K562 (cell line): ENCODE measurements around the gene TERB1. TPM values are rescaled to one million over a fixed set of nuclear protein-coding genes. Genes with fewer than 3 reads are reported as not detected.

Experiments
- ATAC-seq: fragments of 200-7000 bp; cut with Tn5 transposase; 3 replicates; pipeline ENCODE4 v1.9.1; 2020; ENCODE audit warnings: moderate library complexity
- BruUV-seq: library from RNA; stranded (reverse); fragments of 400-500 nt; replicated peaks from 2 replicates; lab custom pipeline; 2021; lab: Mats Ljungman, UMichigan
- CTCF ChIA-PET: fragments of 300-600 bp; formaldehyde crosslinking; extraction: SDS; loops from one replicate; lab custom pipeline; 2021; ENCODE audit warnings: low intra/inter-chr PET ratio; lab: Yijun Ruan, JAX
- POLR2A ChIA-PET: fragments of 300-600, 350-650 bp; sonication (Branson Sonifier 250); formaldehyde crosslinking; extraction: SDS; loops from one replicate; lab custom pipeline; 2021; ENCODE audit warnings: antibody characterized with exemption, inconsistent platforms; lab: Yijun Ruan, JAX
- DNase-seq, 4 experiments: peaks; one replicate each; pipeline versions ENCODE4 v3.0.0 to v3.0.0-alpha.2; 2011 to 2018; ENCODE audit warnings: low spot score in 3 of 4, mixed read lengths in 3 of 4; ENCODE audit errors: extremely low read depth in 1 of 4
- FAIRE-seq: peaks from 2 replicates; lab custom pipeline; 2011; peaks lifted over from hg19 to GRCh38; lab: Jason Lieb, UNC
- H2AFZ ChIP-seq: 2 replicates; pipeline ENCODE4 v1.6.0; 2011; ENCODE audit warnings: low read depth, low read length, control low read depth, inconsistent platforms
- H3K27ac ChIP-seq: fragments of 200-600 bp; 3 replicates; pipeline ENCODE4 v1.8.0; 2011; ENCODE audit warnings: low read depth, mild to moderate bottlenecking, control low read depth, inconsistent platforms, low read length, moderate library complexity, mixed read lengths; ENCODE audit errors: extremely low read depth
- H3K27me3 ChIP-seq, 2 experiments: fragments of 300-600 bp in 1 of 2; 2 replicates in 1 of 2; 3 replicates in 1 of 2; pipeline versions ENCODE4 v1.6.0 to v1.8.0; 2011; ENCODE audit warnings: inconsistent platforms in 2 of 2, low read length in 2 of 2, mild to moderate bottlenecking in 1 of 2, mixed read lengths in 1 of 2, moderate library complexity in 1 of 2; ENCODE audit not compliant: control insufficient read depth in 2 of 2, insufficient read depth in 2 of 2
- H3K36me3 ChIP-seq: fragments of 300-600 bp; 3 replicates; pipeline ENCODE4 v1.8.0; 2011; ENCODE audit warnings: mild to moderate bottlenecking, low read length, inconsistent platforms; ENCODE audit not compliant: control insufficient read depth, insufficient read depth
- H3K4me1 ChIP-seq, 2 experiments: fragments of 200-600 bp in 1 of 2; replicated peaks in 1 of 2; 2 replicates in 1 of 2; 3 replicates in 1 of 2; pipeline versions ENCODE4 v1.5.1 to v1.8.0; 2011; ENCODE audit warnings: inconsistent platforms in 2 of 2, low read length in 2 of 2, mild to moderate bottlenecking in 1 of 2, mixed read lengths in 1 of 2, moderate library complexity in 1 of 2; ENCODE audit not compliant: control insufficient read depth in 2 of 2, insufficient read depth in 2 of 2
- H3K4me2 ChIP-seq: 2 replicates; pipeline ENCODE4 v1.6.1; 2011; ENCODE audit warnings: low read length, control low read depth, inconsistent platforms, mixed read lengths; ENCODE audit not compliant: insufficient read depth
- H3K4me3 ChIP-seq: fragments of 200-600 bp; sonication (generic), shearing (Covaris generic); 2 replicates; pipeline ENCODE4 v1.5.1; 2016; ENCODE audit warnings: control low read depth, inconsistent platforms
- H3K79me2 ChIP-seq: fragments of 200-600 bp; 3 replicates; pipeline ENCODE4 v1.8.0; 2011; ENCODE audit warnings: low read length, inconsistent platforms; ENCODE audit not compliant: control insufficient read depth, insufficient read depth
- H3K9ac ChIP-seq, 2 experiments: 2 replicates each; pipeline versions ENCODE4 v1.6.0 to v1.6.1; 2011; ENCODE audit warnings: low read depth in 2 of 2, low read length in 2 of 2, control low read depth in 1 of 2, inconsistent platforms in 1 of 2, mild to moderate bottlenecking in 1 of 2, mixed read lengths in 1 of 2; ENCODE audit not compliant: insufficient read depth in 1 of 2
- H3K9me1 ChIP-seq: one replicate; pipeline ENCODE4 v1.6.0; 2011; ENCODE audit warnings: inconsistent platforms, mild to moderate bottlenecking, low read length, moderate library complexity; ENCODE audit not compliant: control insufficient read depth, insufficient read depth
- H3K9me3 ChIP-seq: replicated peaks from 2 replicates; pipeline ENCODE4 v1.5.1; 2011; ENCODE audit warnings: low read depth, low read length, inconsistent platforms; ENCODE audit not compliant: control insufficient read depth, insufficient read depth
- H4K20me1 ChIP-seq: replicated peaks from 2 replicates; pipeline ENCODE4 v1.6.1; 2011; ENCODE audit warnings: low read length, inconsistent platforms, mixed read lengths; ENCODE audit not compliant: control insufficient read depth, insufficient read depth
- CBX5 ChIP-seq: IDR thresholded peaks from 2 replicates; pipeline ENCODE4 v1.6.1; 2014; ENCODE audit warnings: low read depth, borderline replicate concordance
- DACH1 ChIP-seq: fragments of 450-650 bp; IDR thresholded peaks from 2 replicates; pipeline ENCODE4 v1.6.1; 2018; ENCODE audit not compliant: partially characterized antibody
- PURB ChIP-seq: sonication (generic); formaldehyde crosslinking; IDR thresholded peaks from 2 replicates; pipeline ENCODE4 v1.9.0; 2021; ENCODE audit warnings: low read depth, mild to moderate bottlenecking, missing genetic modification reagents
- SMARCA4 ChIP-seq: fragments of 450-650 bp; IDR thresholded peaks from 2 replicates; pipeline ENCODE4 v1.6.1; 2016
- SRSF1 ChIP-seq: fragments of 200-400 bp; formaldehyde crosslinking; IDR thresholded peaks from 2 replicates; pipeline ENCODE4 v1.6.1; 2017; ENCODE audit warnings: mild to moderate bottlenecking, low read depth, low read length, moderate library complexity
- SRSF3 ChIP-seq: fragments of 200-400 bp; formaldehyde crosslinking; IDR thresholded peaks from 2 replicates; pipeline ENCODE4 v1.6.1; 2016; ENCODE audit warnings: mild to moderate bottlenecking, low read length, moderate library complexity; ENCODE audit not compliant: insufficient read depth
- ZFPM2 ChIP-seq: fragments of 250-450 bp; sonication (Bioruptor Pico); IDR thresholded peaks from 2 replicates; pipeline ENCODE4 v1.5.1; 2022; ENCODE audit warnings: mild to moderate bottlenecking
- ZKSCAN3 ChIP-seq: fragments of 250-450 bp; sonication (Bioruptor Pico); IDR thresholded peaks from 2 replicates; pipeline ENCODE4 v1.4.0; 2020
- ZNF507 ChIP-seq: conservative IDR thresholded peaks from 2 replicates; pipeline ENCODE4 v1.6.1; 2017; ENCODE audit warnings: missing genetic modification characterization, missing compliant biosample characterization
- ZNF766 ChIP-seq: fragments of 200-800 bp; sonication (Bioruptor generic); conservative IDR thresholded peaks from 2 replicates; pipeline ENCODE4 v1.6.1; 2016; ENCODE audit warnings: missing genetic modification characterization, missing compliant biosample characterization
- in situ Hi-C: fragments of 300-500 bp; cut with MboI; formaldehyde crosslinking; loops from 4 replicates; pipeline ENCODE4 v1.15.0; 2018; ENCODE audit warnings: inconsistent platforms, mixed read lengths
- intact Hi-C: fragments of 100-400 bp; cut with micrococcal nuclease; formaldehyde crosslinking; loops from 2 replicates; pipeline ENCODE4 v1.14.2; 2022
- polyA plus RNA-seq, 8 experiments: library from polyadenylated mRNA; depleted of rRNA in 4 of 8; stranded (reverse) in 5 of 8; unstranded in 3 of 8; fragments of >200 nt; fragmentation: Nextera tagmentation in 2 of 8; fragmentation: Illumina TruSeq in 1 of 8; extraction: Ambion mirVana in 2 of 8; extraction: Trizol in 1 of 8; gene quantifications; 2 replicates each; pipeline versions ENCODE4 v1.2.1 to v1.2.3, GENCODE V29; 2011 to 2014; ENCODE audit warnings: inconsistent platforms in 1 of 8, missing spikeins in 1 of 8
- total RNA-seq, 7 experiments: library from RNA; depleted of rRNA in 6 of 7; stranded (reverse); fragments of >200 nt in 6 of 7; fragmentation: Illumina TruSeq in 2 of 7; extraction: Trizol in 2 of 7; gene quantifications; 2 replicates each; pipeline versions ENCODE4 v1.2.1 to v1.2.3, GENCODE V29; 2011 to 2021; ENCODE audit warnings: low replicate concordance in 1 of 7
- TF ChIP-seq, protein P1 (sequence below), 3 experiments: fragments of 200-800 bp in 1 of 3; fragments of 250-450 bp in 1 of 3; fragments of 450-650 bp in 1 of 3; sonication (Bioruptor Pico) in 1 of 3; sonication (Bioruptor generic) in 1 of 3; formaldehyde crosslinking in 1 of 3; IDR thresholded peaks; 2 replicates each; pipeline versions ENCODE4 v1.6.1 to v1.8.0; 2016 to 2022; ENCODE audit warnings: mild to moderate bottlenecking in 2 of 3, missing genetic modification characterization in 2 of 3, missing compliant biosample characterization in 1 of 3, moderate library complexity in 1 of 3

Gene TERB1
- total and polyA plus RNA-seq, 9 of the 15 experiments (the other 6 are each of a cell fraction or from before 2014, with no cell fraction given): not detected

DNA sequence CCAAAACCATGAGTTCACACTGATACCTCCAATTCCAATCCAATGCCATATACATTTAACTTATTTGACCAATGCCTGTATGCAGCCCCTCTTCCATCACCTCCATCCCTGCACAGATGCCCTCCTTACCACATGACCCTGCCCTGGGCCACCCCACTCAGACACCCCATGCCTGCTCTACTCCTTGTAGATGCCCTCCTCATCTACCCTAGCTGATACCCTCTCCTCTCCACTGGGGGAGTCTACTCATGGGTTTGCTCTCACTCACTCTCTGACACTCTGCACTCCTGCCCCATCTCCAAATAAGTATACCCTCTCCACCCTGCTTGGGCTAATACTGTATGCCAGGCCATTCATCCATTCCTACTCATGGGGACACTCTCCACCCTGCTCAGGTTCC is 88.9 kb downstream of the TERB1 start:
- H3K9me1 ChIP-seq: no peaks in the 10 kb centered on the region
- no peaks in the 10 kb centered on the region for H4K20me1 ChIP-seq
- no peak overlapping the region for H3K9ac ChIP-seq
- intact Hi-C loops (no loop called here), in situ Hi-C loops (no loop called here)
- H3K27me3 ChIP-seq: no peaks in the 10 kb centered on the region; a peak in 1 of 5 replicates
- ChIA-PET POLR2A (interaction anchor here (1.2 kb wide), 2 partner anchors 9 to 14 kb away, joined by 3 to 6 read pairs; no protein-coding TSS in a partner anchor), CTCF (no interaction called here)
- H3K4me1 ChIP-seq: no peaks in the 10 kb centered on the region
- 0 out of 2 replicates have a peak, but pooled peaks cover 1% of the 10 kb centered on the region for H3K9me3 ChIP-seq
- no peak overlapping the region for H3K4me2 ChIP-seq
- BruUV-seq: no TSS peak
- no peak overlapping the region for H3K27ac ChIP-seq
- DNase-seq (no peak), FAIRE-seq (no peak), ATAC-seq (no peak)
- H3K36me3 ChIP-seq: peaks cover 3% of the 10 kb centered on the region; the same call in 1 of the 3 replicates
- no peak overlapping the region for H2AFZ ChIP-seq
- no peaks in the 10 kb centered on the region for H3K79me2 ChIP-seq
- H3K4me3 ChIP-seq: no peak overlapping the region
- TF ChIP-seq ZKSCAN3 (CRISPR knock-in tag): no peak
- TF ChIP-seq ZNF766: no peak
- TF ChIP-seq, protein P1, sequence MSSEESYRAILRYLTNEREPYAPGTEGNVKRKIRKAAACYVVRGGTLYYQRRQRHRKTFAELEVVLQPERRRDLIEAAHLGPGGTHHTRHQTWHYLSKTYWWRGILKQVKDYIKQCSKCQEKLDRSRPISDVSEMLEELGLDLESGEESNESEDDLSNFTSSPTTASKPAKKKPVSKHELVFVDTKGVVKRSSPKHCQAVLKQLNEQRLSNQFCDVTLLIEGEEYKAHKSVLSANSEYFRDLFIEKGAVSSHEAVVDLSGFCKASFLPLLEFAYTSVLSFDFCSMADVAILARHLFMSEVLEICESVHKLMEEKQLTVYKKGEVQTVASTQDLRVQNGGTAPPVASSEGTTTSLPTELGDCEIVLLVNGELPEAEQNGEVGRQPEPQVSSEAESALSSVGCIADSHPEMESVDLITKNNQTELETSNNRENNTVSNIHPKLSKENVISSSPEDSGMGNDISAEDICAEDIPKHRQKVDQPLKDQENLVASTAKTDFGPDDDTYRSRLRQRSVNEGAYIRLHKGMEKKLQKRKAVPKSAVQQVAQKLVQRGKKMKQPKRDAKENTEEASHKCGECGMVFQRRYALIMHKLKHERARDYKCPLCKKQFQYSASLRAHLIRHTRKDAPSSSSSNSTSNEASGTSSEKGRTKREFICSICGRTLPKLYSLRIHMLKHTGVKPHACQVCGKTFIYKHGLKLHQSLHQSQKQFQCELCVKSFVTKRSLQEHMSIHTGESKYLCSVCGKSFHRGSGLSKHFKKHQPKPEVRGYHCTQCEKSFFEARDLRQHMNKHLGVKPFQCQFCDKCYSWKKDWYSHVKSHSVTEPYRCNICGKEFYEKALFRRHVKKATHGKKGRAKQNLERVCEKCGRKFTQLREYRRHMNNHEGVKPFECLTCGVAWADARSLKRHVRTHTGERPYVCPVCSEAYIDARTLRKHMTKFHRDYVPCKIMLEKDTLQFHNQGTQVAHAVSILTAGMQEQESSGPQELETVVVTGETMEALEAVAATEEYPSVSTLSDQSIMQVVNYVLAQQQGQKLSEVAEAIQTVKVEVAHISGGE (CRISPR knock-in tag; IDR thresholded peaks at IDR 0.05): no peak
- no peak for TF ChIP-seq ZFPM2 (CRISPR knock-in tag)
- TF ChIP-seq SRSF3: no peak
- no peak for TF ChIP-seq DACH1
- no peak for TF ChIP-seq SMARCA4
- no peak for TF ChIP-seq SRSF1
- TF ChIP-seq ZNF507 (tag): no peak
- TF ChIP-seq PURB: no peak
- no peak for TF ChIP-seq CBX5
